ENCODE measurements around the gene ADGRB2.

Gene ADGRB2

DNA sequence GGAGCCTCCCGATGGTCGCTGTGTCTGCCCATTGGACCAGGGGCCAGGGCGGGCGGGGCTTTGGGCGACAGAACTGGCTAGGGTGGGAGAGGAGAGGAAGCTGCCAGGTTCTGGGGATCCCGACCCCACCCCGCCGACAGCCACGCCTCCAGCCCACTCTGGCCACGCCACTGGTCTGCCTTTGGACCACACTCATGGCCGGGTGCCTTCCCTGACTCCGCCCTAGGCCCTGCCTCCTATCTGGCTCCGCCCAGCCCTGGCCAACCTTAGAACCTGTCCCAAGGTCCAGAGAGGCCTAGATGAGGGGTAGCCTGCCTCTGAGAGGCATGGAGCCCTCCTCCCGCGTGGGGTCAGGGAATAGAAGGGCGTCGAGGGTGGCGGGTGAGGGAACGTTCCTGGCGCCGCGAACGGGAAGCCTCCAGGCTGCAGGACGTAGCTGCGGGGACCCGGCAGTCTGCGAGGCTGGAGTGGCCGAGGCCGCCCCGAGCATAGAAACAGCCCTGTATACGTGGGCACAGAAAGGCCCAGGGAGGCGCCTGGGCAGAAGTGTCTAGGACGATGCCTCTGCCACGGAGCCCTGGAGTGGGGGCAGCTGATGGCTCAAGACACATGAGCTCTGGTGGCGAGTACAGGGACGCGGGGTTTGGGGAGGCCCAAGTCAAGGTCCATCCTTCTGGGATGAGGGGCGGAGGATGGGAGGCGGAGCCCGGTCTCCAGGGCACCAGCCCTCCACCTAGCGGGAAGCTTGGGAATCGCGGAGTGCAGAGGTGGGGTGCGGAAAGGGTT is 48.9 kb downstream of the ADGRB2 start (continued):
- TF ChIP-seq, protein P1, sequence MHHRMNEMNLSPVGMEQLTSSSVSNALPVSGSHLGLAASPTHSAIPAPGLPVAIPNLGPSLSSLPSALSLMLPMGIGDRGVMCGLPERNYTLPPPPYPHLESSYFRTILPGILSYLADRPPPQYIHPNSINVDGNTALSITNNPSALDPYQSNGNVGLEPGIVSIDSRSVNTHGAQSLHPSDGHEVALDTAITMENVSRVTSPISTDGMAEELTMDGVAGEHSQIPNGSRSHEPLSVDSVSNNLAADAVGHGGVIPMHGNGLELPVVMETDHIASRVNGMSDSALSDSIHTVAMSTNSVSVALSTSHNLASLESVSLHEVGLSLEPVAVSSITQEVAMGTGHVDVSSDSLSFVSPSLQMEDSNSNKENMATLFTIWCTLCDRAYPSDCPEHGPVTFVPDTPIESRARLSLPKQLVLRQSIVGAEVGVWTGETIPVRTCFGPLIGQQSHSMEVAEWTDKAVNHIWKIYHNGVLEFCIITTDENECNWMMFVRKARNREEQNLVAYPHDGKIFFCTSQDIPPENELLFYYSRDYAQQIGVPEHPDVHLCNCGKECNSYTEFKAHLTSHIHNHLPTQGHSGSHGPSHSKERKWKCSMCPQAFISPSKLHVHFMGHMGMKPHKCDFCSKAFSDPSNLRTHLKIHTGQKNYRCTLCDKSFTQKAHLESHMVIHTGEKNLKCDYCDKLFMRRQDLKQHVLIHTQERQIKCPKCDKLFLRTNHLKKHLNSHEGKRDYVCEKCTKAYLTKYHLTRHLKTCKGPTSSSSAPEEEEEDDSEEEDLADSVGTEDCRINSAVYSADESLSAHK (tag by site-specific recombination; IDR thresholded peaks at IDR 0.05), result no peak
- no peak for TF ChIP-seq ZNF354C (tag by site-specific recombination; IDR thresholded peaks at IDR 0.05; ENCODE audit: borderline replicate concordance, low read depth)
- peak; percentile 42; the same call in 1 of the 2 replicates for TF ChIP-seq KLF16 (tag by site-specific recombination; IDR thresholded peaks at IDR 0.05)
- TF ChIP-seq, protein P2, sequence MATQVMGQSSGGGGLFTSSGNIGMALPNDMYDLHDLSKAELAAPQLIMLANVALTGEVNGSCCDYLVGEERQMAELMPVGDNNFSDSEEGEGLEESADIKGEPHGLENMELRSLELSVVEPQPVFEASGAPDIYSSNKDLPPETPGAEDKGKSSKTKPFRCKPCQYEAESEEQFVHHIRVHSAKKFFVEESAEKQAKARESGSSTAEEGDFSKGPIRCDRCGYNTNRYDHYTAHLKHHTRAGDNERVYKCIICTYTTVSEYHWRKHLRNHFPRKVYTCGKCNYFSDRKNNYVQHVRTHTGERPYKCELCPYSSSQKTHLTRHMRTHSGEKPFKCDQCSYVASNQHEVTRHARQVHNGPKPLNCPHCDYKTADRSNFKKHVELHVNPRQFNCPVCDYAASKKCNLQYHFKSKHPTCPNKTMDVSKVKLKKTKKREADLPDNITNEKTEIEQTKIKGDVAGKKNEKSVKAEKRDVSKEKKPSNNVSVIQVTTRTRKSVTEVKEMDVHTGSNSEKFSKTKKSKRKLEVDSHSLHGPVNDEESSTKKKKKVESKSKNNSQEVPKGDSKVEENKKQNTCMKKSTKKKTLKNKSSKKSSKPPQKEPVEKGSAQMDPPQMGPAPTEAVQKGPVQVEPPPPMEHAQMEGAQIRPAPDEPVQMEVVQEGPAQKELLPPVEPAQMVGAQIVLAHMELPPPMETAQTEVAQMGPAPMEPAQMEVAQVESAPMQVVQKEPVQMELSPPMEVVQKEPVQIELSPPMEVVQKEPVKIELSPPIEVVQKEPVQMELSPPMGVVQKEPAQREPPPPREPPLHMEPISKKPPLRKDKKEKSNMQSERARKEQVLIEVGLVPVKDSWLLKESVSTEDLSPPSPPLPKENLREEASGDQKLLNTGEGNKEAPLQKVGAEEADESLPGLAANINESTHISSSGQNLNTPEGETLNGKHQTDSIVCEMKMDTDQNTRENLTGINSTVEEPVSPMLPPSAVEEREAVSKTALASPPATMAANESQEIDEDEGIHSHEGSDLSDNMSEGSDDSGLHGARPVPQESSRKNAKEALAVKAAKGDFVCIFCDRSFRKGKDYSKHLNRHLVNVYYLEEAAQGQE (tag by site-specific recombination; IDR thresholded peaks at IDR 0.05), result no peak
- peak; percentile 61 for TF ChIP-seq SP2 (tag by site-specific recombination; IDR thresholded peaks at IDR 0.05)
- no peak for TF ChIP-seq WT1 (tag by site-specific recombination; IDR thresholded peaks at IDR 0.05)
- TF ChIP-seq KLF1 (tag by site-specific recombination; IDR thresholded peaks at IDR 0.05), result peak; percentile 41
- no peak for TF ChIP-seq ZSCAN16 (tag by site-specific recombination; IDR thresholded peaks at IDR 0.05)
- no peak for TF ChIP-seq ZNF292 (tag by site-specific recombination; IDR thresholded peaks at IDR 0.05; ENCODE audit: borderline replicate concordance, low read depth)
- TF ChIP-seq ZNF132 (tag by site-specific recombination; IDR thresholded peaks at IDR 0.05; ENCODE audit: borderline replicate concordance), result no peak
- no peak for TF ChIP-seq ZNF19 (tag by site-specific recombination; IDR thresholded peaks at IDR 0.05; ENCODE audit: low read depth)
- TF ChIP-seq ZNF169 (tag by site-specific recombination; IDR thresholded peaks at IDR 0.05), result no peak
- TF ChIP-seq ZNF571 (tag by site-specific recombination; IDR thresholded peaks at IDR 0.05), result no peak
- peak; percentile 32 for TF ChIP-seq ZNF335 (tag by site-specific recombination; conservative IDR thresholded peaks at IDR 0.05)
- no peak for TF ChIP-seq ZNF654 (tag by site-specific recombination; IDR thresholded peaks at IDR 0.05; ENCODE audit: low read depth)
- TF ChIP-seq BCL11A (tag by site-specific recombination; IDR thresholded peaks at IDR 0.05; ENCODE audit: low read depth), result no peak
- no peak for TF ChIP-seq ZNF223 (tag by site-specific recombination; IDR thresholded peaks at IDR 0.05)
- TF ChIP-seq ZNF394 (tag by site-specific recombination; IDR thresholded peaks at IDR 0.05; ENCODE audit: borderline replicate concordance), result no peak
- TF ChIP-seq, protein P3, sequence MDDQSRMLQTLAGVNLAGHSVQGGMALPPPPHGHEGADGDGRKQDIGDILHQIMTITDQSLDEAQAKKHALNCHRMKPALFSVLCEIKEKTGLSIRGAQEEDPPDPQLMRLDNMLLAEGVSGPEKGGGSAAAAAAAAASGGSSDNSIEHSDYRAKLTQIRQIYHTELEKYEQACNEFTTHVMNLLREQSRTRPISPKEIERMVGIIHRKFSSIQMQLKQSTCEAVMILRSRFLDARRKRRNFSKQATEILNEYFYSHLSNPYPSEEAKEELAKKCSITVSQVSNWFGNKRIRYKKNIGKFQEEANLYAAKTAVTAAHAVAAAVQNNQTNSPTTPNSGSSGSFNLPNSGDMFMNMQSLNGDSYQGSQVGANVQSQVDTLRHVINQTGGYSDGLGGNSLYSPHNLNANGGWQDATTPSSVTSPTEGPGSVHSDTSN (CRISPR knock-in tag; IDR thresholded peaks at IDR 0.05), result no peak
- TF ChIP-seq SP3 (tag by site-specific recombination; IDR thresholded peaks at IDR 0.05), result peak; percentile 63
- no peak for TF ChIP-seq ZNF426 (tag by site-specific recombination; IDR thresholded peaks at IDR 0.05)
- no peak for TF ChIP-seq ZNF23 (tag by site-specific recombination; IDR thresholded peaks at IDR 0.05; ENCODE audit: borderline replicate concordance)
